OCI-LY1 (cell line): ENCODE results near the gene C9orf50.

Source experiments
- H2AFZ ChIP-seq: fragments of 200-600 bp; sonication (generic), shearing (Covaris generic); 2 replicates; pipeline ENCODE4 v1.6.0; 2014; ENCODE audit warnings: antibody characterized with exemption, mild to moderate bottlenecking, low read length
- H3F3A ChIP-seq: fragments of 200-600 bp; sonication (generic), shearing (Covaris generic); 2 replicates; pipeline ENCODE4 v1.6.0; 2014; ENCODE audit warnings: mild to moderate bottlenecking, antibody characterized with exemption, low read length, moderate library complexity; ENCODE audit not compliant: insufficient read depth
- H3K27ac ChIP-seq: fragments of 200-600 bp; sonication (generic); 2 replicates; pipeline ENCODE4 v1.5.1; 2014; ENCODE audit warnings: low read length, mixed run types, mild to moderate bottlenecking, low read depth; ENCODE audit not compliant: poor library complexity, severe bottlenecking
- H3K27me3 ChIP-seq: fragments of 200-600 bp; sonication (generic); 2 replicates; pipeline ENCODE4 v1.6.0; 2014; ENCODE audit warnings: antibody characterized with exemption, mild to moderate bottlenecking, low read length, moderate library complexity; ENCODE audit not compliant: insufficient read depth
- H3K36me3 ChIP-seq: fragments of 200-600 bp; sonication (generic); 2 replicates; pipeline ENCODE4 v1.6.1; 2014; ENCODE audit warnings: mild to moderate bottlenecking, antibody characterized with exemption, low read length, moderate library complexity, mixed read lengths; ENCODE audit not compliant: insufficient read depth
- H3K4me1 ChIP-seq: fragments of 200-600 bp; sonication (generic); 2 replicates; pipeline ENCODE4 v1.5.1; 2014; ENCODE audit warnings: mild to moderate bottlenecking, low read length, moderate library complexity; ENCODE audit not compliant: insufficient read depth, severe bottlenecking
- H3K4me2 ChIP-seq: fragments of 200-600 bp; sonication (generic), shearing (Covaris generic); 2 replicates; pipeline ENCODE4 v1.6.1; 2014; ENCODE audit warnings: low read length
- H3K4me3 ChIP-seq: fragments of 200-600 bp; sonication (generic); 2 replicates; pipeline ENCODE4 v1.5.1; 2014; ENCODE audit warnings: low read length, low read depth, mild to moderate bottlenecking, mixed read lengths; ENCODE audit not compliant: poor library complexity, severe bottlenecking
- H3K79me2 ChIP-seq: fragments of 200-600 bp; shearing (Covaris generic); 2 replicates; pipeline ENCODE4 v1.6.1; 2016; ENCODE audit warnings: mixed run types, low read length, mixed read lengths; ENCODE audit not compliant: insufficient read depth
- H3K9ac ChIP-seq: fragments of 200-600 bp; sonication (generic), shearing (Covaris generic); 2 replicates; pipeline ENCODE4 v1.6.1; 2014; ENCODE audit warnings: mild to moderate bottlenecking, low read length, mixed read lengths
- H3K9me2 ChIP-seq: fragments of 200-600 bp; sonication (generic), shearing (Covaris generic); 2 replicates; pipeline ENCODE4 v1.6.1; 2014; ENCODE audit warnings: low read depth, mild to moderate bottlenecking, low read length, mixed read lengths
- H3K9me3 ChIP-seq: fragments of 200-600 bp; shearing (Covaris generic); 2 replicates; pipeline ENCODE4 v1.6.1; 2014; ENCODE audit warnings: low read length, mixed read lengths
- H4K20me1 ChIP-seq: fragments of 200-600 bp; sonication (generic), shearing (Covaris generic); 2 replicates; pipeline ENCODE4 v1.6.0; 2016; ENCODE audit warnings: mild to moderate bottlenecking, low read length; ENCODE audit not compliant: insufficient read depth
- EZH2 ChIP-seq: fragments of 200-600 bp; sonication (generic), shearing (Covaris generic); IDR thresholded peaks from 2 replicates; pipeline ENCODE4 v1.8.0; 2017; ENCODE audit warnings: borderline replicate concordance, mixed run types, mild to moderate bottlenecking, antibody characterized with exemption, low read length, moderate library complexity, mixed read lengths
- TF ChIP-seq, protein P1 (sequence below): fragments of 200-600 bp; sonication (generic), shearing (Covaris generic); IDR thresholded peaks from 2 replicates; pipeline ENCODE4 v1.5.1; 2017; ENCODE audit warnings: mild to moderate bottlenecking, antibody characterized with exemption, low read length, moderate library complexity, mixed read lengths

C9orf50 gene

GRCh38 chr9:129613520-129614175, 7.3 kb downstream of the C9orf50 start:
- no peaks in the 10 kb centered on the region for H3K79me2 ChIP-seq
- H3K9me2 ChIP-seq = no peaks in the 10 kb centered on the region
- H3K27me3 ChIP-seq = no peaks in the 10 kb centered on the region
- no peak for TF ChIP-seq EZH2
- TF ChIP-seq, protein P1, sequence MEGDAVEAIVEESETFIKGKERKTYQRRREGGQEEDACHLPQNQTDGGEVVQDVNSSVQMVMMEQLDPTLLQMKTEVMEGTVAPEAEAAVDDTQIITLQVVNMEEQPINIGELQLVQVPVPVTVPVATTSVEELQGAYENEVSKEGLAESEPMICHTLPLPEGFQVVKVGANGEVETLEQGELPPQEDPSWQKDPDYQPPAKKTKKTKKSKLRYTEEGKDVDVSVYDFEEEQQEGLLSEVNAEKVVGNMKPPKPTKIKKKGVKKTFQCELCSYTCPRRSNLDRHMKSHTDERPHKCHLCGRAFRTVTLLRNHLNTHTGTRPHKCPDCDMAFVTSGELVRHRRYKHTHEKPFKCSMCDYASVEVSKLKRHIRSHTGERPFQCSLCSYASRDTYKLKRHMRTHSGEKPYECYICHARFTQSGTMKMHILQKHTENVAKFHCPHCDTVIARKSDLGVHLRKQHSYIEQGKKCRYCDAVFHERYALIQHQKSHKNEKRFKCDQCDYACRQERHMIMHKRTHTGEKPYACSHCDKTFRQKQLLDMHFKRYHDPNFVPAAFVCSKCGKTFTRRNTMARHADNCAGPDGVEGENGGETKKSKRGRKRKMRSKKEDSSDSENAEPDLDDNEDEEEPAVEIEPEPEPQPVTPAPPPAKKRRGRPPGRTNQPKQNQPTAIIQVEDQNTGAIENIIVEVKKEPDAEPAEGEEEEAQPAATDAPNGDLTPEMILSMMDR = no peak
- H3F3A ChIP-seq = no peaks in the 10 kb centered on the region
- H3K9me3 ChIP-seq = no peaks in the 10 kb centered on the region
- H3K4me3 ChIP-seq = no peak overlapping the region
- H3K4me1 ChIP-seq = peaks cover 6% of the 10 kb centered on the region
- H3K9ac ChIP-seq = no peak overlapping the region
- no peak overlapping the region for H2AFZ ChIP-seq
- no peaks in the 10 kb centered on the region for H3K36me3 ChIP-seq
- H3K4me2 ChIP-seq = no peak overlapping the region
- H4K20me1 ChIP-seq = no peaks in the 10 kb centered on the region
- H3K27ac ChIP-seq = no peak overlapping the region

DNA sequence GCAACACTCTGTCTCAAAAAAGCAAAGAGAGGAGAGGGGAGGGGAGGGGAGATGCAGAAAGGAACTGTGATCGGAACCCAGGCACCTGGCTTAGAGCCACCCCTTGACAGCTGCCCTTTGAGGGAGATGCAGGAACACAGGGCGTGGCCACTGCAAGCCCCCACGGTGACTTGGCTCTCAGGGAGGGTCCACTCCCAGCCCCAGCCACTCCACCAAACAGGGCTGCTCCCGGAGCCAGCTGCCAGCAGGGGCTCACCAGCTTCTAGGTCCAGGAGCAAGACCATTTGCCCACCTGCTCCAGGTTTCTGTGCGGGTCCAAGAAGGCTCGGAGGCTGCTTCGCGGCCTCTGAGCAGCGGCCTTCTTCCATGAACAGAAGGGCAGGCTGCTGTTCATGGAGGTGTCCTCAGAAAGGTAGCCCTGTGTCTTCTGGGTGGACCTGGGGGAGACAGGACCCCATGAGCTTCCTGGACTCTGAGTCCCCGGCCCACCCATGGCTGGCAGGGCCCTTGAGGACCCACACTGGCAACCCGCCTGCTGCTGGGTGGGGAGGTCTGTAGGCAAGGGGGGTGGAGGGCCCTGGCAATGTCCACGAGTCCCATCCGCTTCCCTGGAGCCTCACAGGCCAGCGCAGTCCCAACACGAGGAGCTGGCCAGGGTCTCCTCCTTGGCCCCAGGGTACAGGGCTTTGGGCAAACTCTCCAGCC, 7.9 kb downstream of the C9orf50 start:
- Histone ChIP-seq H3K9me2 (no peaks in the 10 kb centered on the region), H3K9ac (no peak overlapping the region), H3K4me3 (no peak overlapping the region), H3K4me1 (peaks cover 6% of the 10 kb centered on the region), H3K4me2 (no peak overlapping the region), H3K36me3 (no peaks in the 10 kb centered on the region), H2AFZ (no peak overlapping the region), H3K79me2 (no peaks in the 10 kb centered on the region), H3K27me3 (no peaks in the 10 kb centered on the region), H4K20me1 (no peaks in the 10 kb centered on the region), H3K27ac (no peak overlapping the region), H3F3A (no peaks in the 10 kb centered on the region), H3K9me3 (no peaks in the 10 kb centered on the region)
- TF ChIP-seq, protein P1 = no peak
- no peak for TF ChIP-seq EZH2

DNA sequence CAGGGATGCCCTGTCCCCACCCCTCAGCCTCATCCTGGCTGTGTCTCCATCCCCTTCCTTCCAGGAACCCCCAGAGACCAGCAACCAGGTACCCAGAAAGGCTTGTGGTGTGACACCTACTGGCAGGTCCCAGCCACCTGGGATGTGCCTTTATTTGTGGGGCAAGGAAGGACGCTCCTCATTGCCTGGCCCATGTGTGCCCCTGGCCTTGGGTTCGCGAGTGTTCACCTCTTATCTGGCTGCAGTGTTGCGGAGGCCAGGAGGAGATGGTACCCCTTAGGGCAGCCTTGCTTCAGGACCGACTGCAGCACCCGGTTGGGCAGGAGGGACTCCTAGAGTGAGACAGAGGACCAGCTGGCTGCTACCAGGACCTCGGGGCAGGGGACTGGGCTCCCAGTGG, 8.8 kb downstream of the C9orf50 start:
- Histone ChIP-seq H3K79me2 (no peaks in the 10 kb centered on the region), H3K9me2 (no peaks in the 10 kb centered on the region), H3K4me2 (no peak overlapping the region), H3K27me3 (no peaks in the 10 kb centered on the region), H4K20me1 (no peaks in the 10 kb centered on the region), H3K4me1 (peaks cover 6% of the 10 kb centered on the region), H2AFZ (no peak overlapping the region), H3K36me3 (no peaks in the 10 kb centered on the region), H3K9me3 (no peaks in the 10 kb centered on the region), H3K9ac (no peak overlapping the region), H3K4me3 (no peak overlapping the region), H3F3A (no peaks in the 10 kb centered on the region), H3K27ac (no peak overlapping the region)
- TF ChIP-seq, protein P1 = no peak
- TF ChIP-seq EZH2 = no peak
